H1 (cell line): ENCODE results near the gene DDX51. TPM values are rescaled to one million over a fixed set of nuclear protein-coding genes. Genes with fewer than 3 reads are reported as not detected.

Experiments
- CTCF ChIA-PET: fragments of 300-600 bp; sonication (Branson Sonifier 250); formaldehyde crosslinking; loops from one replicate; lab custom pipeline; 2021; ENCODE audit not compliant: partially characterized antibody; lab: Charles Lee
- POLR2A ChIA-PET: fragments of 300-600 bp; sonication (Branson Sonifier 250); formaldehyde crosslinking; loops from one replicate; lab custom pipeline; 2021; ENCODE audit warnings: inconsistent platforms; ENCODE audit not compliant: partially characterized antibody; lab: Charles Lee
- DNase-seq, 2 experiments: peaks; one replicate each; pipeline versions ENCODE4 v3.0.0 to v3.0.0-alpha.2; 2010 to 2022; ENCODE audit warnings: low spot score in 2 of 2, low read depth in 1 of 2, mixed read lengths in 1 of 2
- FAIRE-seq: peaks from 2 replicates; lab custom pipeline; 2011; peaks lifted over from hg19 to GRCh38; lab: Jason Lieb, UNC
- H2AFZ ChIP-seq: 2 replicates; pipeline ENCODE4 v1.8.1; 2012; ENCODE audit warnings: low read length, inconsistent platforms
- H2AK5ac ChIP-seq: 2 replicates; pipeline ENCODE4 v1.6.1; 2013; ENCODE audit warnings: low read depth, low read length
- H2BK120ac ChIP-seq: replicated peaks from 2 replicates; pipeline ENCODE3; 2013; ENCODE audit warnings: low read depth, low read length, inconsistent platforms
- H2BK12ac ChIP-seq: 2 replicates; pipeline ENCODE4 v1.6.1; 2013; ENCODE audit warnings: low read depth, low read length
- H2BK15ac ChIP-seq: 2 replicates; pipeline ENCODE4 v1.6.1; 2013; ENCODE audit warnings: low read length
- H2BK20ac ChIP-seq: 2 replicates; pipeline ENCODE4 v1.6.1; 2013; ENCODE audit warnings: low read length
- H2BK5ac ChIP-seq: 2 replicates; pipeline ENCODE4 v1.6.1; 2013; ENCODE audit warnings: low read depth, low read length
- H3K14ac ChIP-seq: 2 replicates; pipeline ENCODE4 v1.6.1; 2013; ENCODE audit warnings: inconsistent platforms; ENCODE audit not compliant: insufficient read length
- H3K18ac ChIP-seq: 2 replicates; pipeline ENCODE4 v1.6.1; 2013; ENCODE audit warnings: low read length; ENCODE audit errors: extremely low read depth
- H3K23ac ChIP-seq: 2 replicates; pipeline ENCODE4 v1.6.1; 2013; ENCODE audit warnings: inconsistent platforms; ENCODE audit not compliant: insufficient read length
- H3K23me2 ChIP-seq: 2 replicates; pipeline ENCODE4 v1.6.1; 2013; ENCODE audit warnings: low read depth, low read length
- H3K27ac ChIP-seq: 2 replicates; pipeline ENCODE4 v1.6.1; 2011; ENCODE audit warnings: low read depth, low read length, inconsistent platforms
- H3K27me3 ChIP-seq, 4 experiments: replicated peaks in 1 of 4; 1 replicate in 1 of 4; 2 replicates in 3 of 4; pipeline versions ENCODE4 v1.6.1 to v1.8.1; 2011 to 2013; ENCODE audit warnings: low read length in 3 of 4, mild to moderate bottlenecking in 3 of 4, inconsistent platforms in 2 of 4, mixed read lengths in 2 of 4, moderate library complexity in 1 of 4; ENCODE audit not compliant: control insufficient read depth in 3 of 4, insufficient read depth in 3 of 4; ENCODE audit errors: extremely low read depth in 1 of 4
- H3K36me3 ChIP-seq, 4 experiments: 2 replicates each; pipeline versions ENCODE4 v1.6.1 to v1.8.1; 2011 to 2013; ENCODE audit warnings: mild to moderate bottlenecking in 4 of 4, low read length in 3 of 4, moderate library complexity in 2 of 4, control low read depth in 1 of 4, inconsistent platforms in 1 of 4; ENCODE audit not compliant: insufficient read depth in 4 of 4, control insufficient read depth in 2 of 4
- H3K4ac ChIP-seq: replicated peaks from 2 replicates; pipeline ENCODE3; 2013; ENCODE audit warnings: low read length, low read depth, mixed read lengths, inconsistent platforms; ENCODE audit not compliant: insufficient read length
- H3K4me1 ChIP-seq, 4 experiments: replicated peaks in 1 of 4; 1 replicate in 1 of 4; 2 replicates in 3 of 4; pipeline versions ENCODE4 v1.6.1 to v1.8.1; 2011 to 2013; ENCODE audit warnings: low read length in 3 of 4, inconsistent platforms in 2 of 4, mixed read lengths in 1 of 4; ENCODE audit not compliant: insufficient read depth in 4 of 4, control insufficient read depth in 3 of 4
- H3K4me2 ChIP-seq, 2 experiments: 2 replicates each; pipeline versions ENCODE4 v1.6.1 to v1.8.1; 2011 to 2013; ENCODE audit warnings: low read depth in 2 of 2, low read length in 2 of 2, control low read depth in 1 of 2, inconsistent platforms in 1 of 2, mild to moderate bottlenecking in 1 of 2; ENCODE audit not compliant: insufficient read depth in 1 of 2
- H3K4me3 ChIP-seq, 4 experiments: fragments of 200-600, 300-600 bp in 1 of 4; sonication (generic), shearing (Covaris generic), sonication (Bioruptor Twin) in 1 of 4; 2 replicates each; pipeline versions ENCODE4 v1.5.1 to v1.8.1; 2011 to 2016; ENCODE audit warnings: low read length in 4 of 4, low read depth in 3 of 4, control low read depth in 2 of 4, inconsistent platforms in 2 of 4, mild to moderate bottlenecking in 2 of 4, mixed read lengths in 1 of 4, moderate library complexity in 1 of 4; ENCODE audit not compliant: insufficient read depth in 2 of 4; ENCODE audit errors: extremely low read depth in 1 of 4
- H3K56ac ChIP-seq: replicated peaks from 2 replicates; pipeline ENCODE3; 2013; ENCODE audit warnings: low read depth, mild to moderate bottlenecking, mixed read lengths, low read length, inconsistent platforms; ENCODE audit not compliant: insufficient read length
- H3K79me1 ChIP-seq: 2 replicates; pipeline ENCODE4 v1.6.1; 2013; ENCODE audit warnings: low read depth, low read length, control low read depth
- H3K79me2 ChIP-seq, 2 experiments: 2 replicates each; pipeline versions ENCODE4 v1.6.1 to v1.8.1; 2012 to 2013; ENCODE audit warnings: low read length in 2 of 2, mild to moderate bottlenecking in 2 of 2, inconsistent platforms in 1 of 2; ENCODE audit not compliant: insufficient read depth in 2 of 2, control insufficient read depth in 1 of 2
- H3K9ac ChIP-seq, 4 experiments: replicated peaks in 1 of 4; 1 replicate in 1 of 4; 2 replicates in 3 of 4; pipeline versions ENCODE4 v1.6.1 to v1.8.1; 2011 to 2013; ENCODE audit warnings: low read depth in 3 of 4, low read length in 3 of 4, control low read depth in 2 of 4, mild to moderate bottlenecking in 2 of 4, moderate library complexity in 2 of 4, inconsistent platforms in 1 of 4; ENCODE audit errors: extremely low read depth in 1 of 4
- H3K9me3 ChIP-seq, 2 experiments: 2 replicates each; pipeline versions ENCODE4 v1.6.1 to v1.8.1; 2012 to 2013; ENCODE audit warnings: mild to moderate bottlenecking in 2 of 2, moderate library complexity in 2 of 2, control low read depth in 1 of 2, inconsistent platforms in 1 of 2, low read depth in 1 of 2, low read length in 1 of 2, mixed read lengths in 1 of 2; ENCODE audit not compliant: insufficient read depth in 2 of 2
- H4K20me1 ChIP-seq, 2 experiments: replicated peaks in 1 of 2; 2 replicates each; pipeline versions ENCODE3 to v1.8.1; 2011 to 2013; ENCODE audit warnings: inconsistent platforms in 2 of 2, low read length in 2 of 2, mild to moderate bottlenecking in 1 of 2; ENCODE audit not compliant: insufficient read depth in 2 of 2, control insufficient read depth in 1 of 2
- H4K5ac ChIP-seq: 2 replicates; pipeline ENCODE4 v1.6.1; 2013; ENCODE audit warnings: low read length, low read depth, mixed read lengths, inconsistent platforms; ENCODE audit not compliant: insufficient read length
- H4K8ac ChIP-seq: 2 replicates; pipeline ENCODE4 v1.8.0; 2013; ENCODE audit warnings: mild to moderate bottlenecking, moderate library complexity, low read length, inconsistent platforms; ENCODE audit not compliant: insufficient read depth; ENCODE audit errors: extremely low read depth
- H4K91ac ChIP-seq: replicated peaks from 2 replicates; pipeline ENCODE3; 2013; ENCODE audit warnings: low read length, mixed read lengths, inconsistent platforms; ENCODE audit not compliant: insufficient read length
- CTBP2 ChIP-seq: IDR thresholded peaks from 2 replicates; pipeline ENCODE4 v1.7.0; 2011; ENCODE audit warnings: borderline replicate concordance, mild to moderate bottlenecking, moderate library complexity, mixed read lengths, low read length; ENCODE audit not compliant: insufficient read depth, insufficient read length
- CTCF ChIP-seq, 3 experiments: IDR thresholded peaks; 1 replicate in 2 of 3; 2 replicates in 1 of 3; pipeline versions ENCODE4 v1.5.1 to v1.6.1; 2011; ENCODE audit warnings: low read length in 3 of 3, mild to moderate bottlenecking in 3 of 3, inconsistent platforms in 2 of 3, low read depth in 1 of 3, moderate library complexity in 1 of 3; ENCODE audit not compliant: insufficient read depth in 1 of 3; ENCODE audit errors: control extremely low read depth in 1 of 3
- JUN ChIP-seq: IDR thresholded peaks from 2 replicates; pipeline ENCODE4 v1.6.1; 2011; ENCODE audit warnings: low read depth, mild to moderate bottlenecking, improper control_type of control experiment, low read length
- JUND ChIP-seq: IDR thresholded peaks from 2 replicates; pipeline ENCODE4 v1.6.1; 2011; ENCODE audit warnings: mild to moderate bottlenecking, improper control_type of control experiment, low read length
- NRF1 ChIP-seq: IDR thresholded peaks from 2 replicates; pipeline ENCODE4 v1.6.1; 2011; ENCODE audit warnings: mild to moderate bottlenecking, low read depth, low read length, improper control_type of control experiment
- SP2 ChIP-seq: IDR thresholded peaks from 2 replicates; pipeline ENCODE4 v1.6.1; 2012; ENCODE audit warnings: mild to moderate bottlenecking, low read length, inconsistent platforms
- TCF12 ChIP-seq: IDR thresholded peaks from 2 replicates; pipeline ENCODE4 v1.6.1; 2011; ENCODE audit warnings: low read depth, mild to moderate bottlenecking, low read length
- WGBS, 2 experiments: shearing (Covaris generic) in 1 of 2; methylation state at CpG; one replicate each; pipeline versions ENCODE4 v1.1.6 to v1.1.7; 2013 to 2015; ENCODE audit warnings: low lambda C conversion rate in 2 of 2, mixed read lengths in 2 of 2, inconsistent platforms in 1 of 2, low coverage in 1 of 2, missing lambda C conversion rate in 1 of 2; ENCODE audit not compliant: insufficient replicate concordance in 2 of 2, insufficient coverage in 1 of 2, insufficient read length in 1 of 2; ENCODE audit errors: extremely low coverage in 1 of 2, missing lambda C conversion rate in 1 of 2; 5-methylcytosine and 5-hydroxymethylcytosine counted together
- polyA plus RNA-seq, 7 experiments: library from polyadenylated mRNA; depleted of rRNA in 3 of 7; stranded (reverse) in 5 of 7; unstranded in 2 of 7; fragments of >200 nt in 5 of 7; fragments of 200-250 nt in 2 of 7; gene quantifications; 1 replicate in 5 of 7; 2 replicates in 1 of 7; 4 replicates in 1 of 7; pipeline versions ENCODE4 v1.2.1 to v1.2.3, GENCODE V29; 2011 to 2013; ENCODE audit warnings: missing spikeins in 2 of 7, mixed read lengths in 2 of 7
- total RNA-seq: library from RNA; stranded (reverse); fragmentation: NEBNext Ultra II Directional; extraction: Animal tissue kit (Norgen Biotek cat#: 25700); gene quantifications from 2 replicates; pipeline ENCODE4 v1.2.1, GENCODE V29; 2021

Gene DDX51
- total and polyA plus RNA-seq, 2 of the 8 experiments (the other 6 are each of a cell fraction or from before 2014, with no cell fraction given), result 11.2 to 24.4 TPM

- DNase-seq (no peak), FAIRE-seq (no peak)
- no peaks in the 10 kb centered on the region for H3K79me1 ChIP-seq
- no peak overlapping the region for H2AFZ ChIP-seq
- H4K5ac ChIP-seq, result no peak overlapping the region
- TF ChIP-seq NRF1 (no peak), TCF12 (no peak), SP2 (no peak), CTCF (IDR thresholded peaks at IDR 0.05; ENCODE audit: control extremely low read depth in 1 of 3, insufficient read depth in 1 of 3, low read depth in 1 of 3, low read length in 3 of 3) (no peak), JUND (no peak), CTBP2 (no peak), JUN (no peak)
- peaks cover 15% of the 10 kb centered on the region; the same call in 1 of the 2 replicates for H3K23me2 ChIP-seq
- no peak overlapping the region for H3K4me2 ChIP-seq
- no peak overlapping the region for H2BK15ac ChIP-seq
- H2BK5ac ChIP-seq, result no peak overlapping the region
- H3K18ac ChIP-seq, result no peak overlapping the region
- H3K27me3 ChIP-seq, result peaks cover 0 to 12% (median 8%) of the 10 kb centered on the region in 4 experiments; a peak in 4 of 7 replicates
- peaks cover 0 to 11% of the 10 kb centered on the region in 2 experiments for H4K20me1 ChIP-seq
- no peak overlapping the region for H2BK120ac ChIP-seq
- no peaks in the 10 kb centered on the region; a peak in 1 of 7 replicates for H3K4me1 ChIP-seq
- no peaks in the 10 kb centered on the region for H3K36me3 ChIP-seq
- H3K56ac ChIP-seq, result no peak overlapping the region
- H4K8ac ChIP-seq, result no peak overlapping the region
- H2BK12ac ChIP-seq, result no peak overlapping the region
- no peak overlapping the region for H2AK5ac ChIP-seq
- H3K4ac ChIP-seq, result no peak overlapping the region
- WGBS, 2 experiments, result 91 to 100% methylated on average over 1 to 7 of the region's 10 CpGs
- H3K27ac ChIP-seq, result no peak overlapping the region
- no peak overlapping the region for H2BK20ac ChIP-seq
- H3K14ac ChIP-seq, result no peak overlapping the region
- H3K9ac ChIP-seq, result no peak overlapping the region
- no peak overlapping the region for H3K23ac ChIP-seq
- ChIA-PET POLR2A (interaction anchor here (0.6 to 1.5 kb wide), 4 partner anchors 15 to 201 kb away, joined by 3 read pairs; no protein-coding TSS in a partner anchor), CTCF (interaction anchor here (0.9 to 1.4 kb wide), 4 partner anchors 14 to 248 kb away, joined by 3 to 4 read pairs (median 4); no protein-coding TSS in a partner anchor)
- H3K4me3 ChIP-seq, result no peak overlapping the region
- no peaks in the 10 kb centered on the region for H3K9me3 ChIP-seq
- H4K91ac ChIP-seq, result no peak overlapping the region
- H3K79me2 ChIP-seq, result no peaks in the 10 kb centered on the region
These were observed 22.9 kb upstream of the DDX51 start for GRCh38 chr12:132166801-132167591.
